Left ventricle myocardium inferior (tissue), 1 donor: Measurements from ENCODE around the gene ARL5A. TPM values are rescaled to one million over a fixed set of nuclear protein-coding genes. Genes with fewer than 3 reads are reported as not detected.

ENCODE experiments used
- DNase-seq: peaks from one replicate; pipeline ENCODE4 v3.0.0-alpha.2; 2020
- H3K27ac ChIP-seq: fragments of 200-600 bp; replicated peaks from 2 replicates; pipeline ENCODE4 v1.8.0; 2021
- H3K27me3 ChIP-seq: fragments of 200-600 bp; 2 replicates; pipeline ENCODE4 v1.8.0; 2021; ENCODE audit warnings: low read depth
- H3K36me3 ChIP-seq: fragments of 200-600 bp; 2 replicates; pipeline ENCODE4 v1.8.0; 2021
- H3K4me1 ChIP-seq: fragments of 200-600 bp; 2 replicates; pipeline ENCODE4 v1.8.0; 2021
- H3K4me3 ChIP-seq: fragments of 200-600 bp; 2 replicates; pipeline ENCODE4 v1.8.0; 2021; ENCODE audit warnings: mild to moderate bottlenecking, moderate library complexity
- H3K9me3 ChIP-seq: fragments of 200-600 bp; replicated peaks from 2 replicates; pipeline ENCODE4 v1.8.0; 2021
- CTCF ChIP-seq: fragments of 200-600 bp; IDR thresholded peaks from 2 replicates; pipeline ENCODE4 v1.8.0; 2021; ENCODE audit warnings: antibody characterized with exemption, mild to moderate bottlenecking, borderline replicate concordance
- intact Hi-C: fragments of 100-400 bp; cut with micrococcal nuclease; formaldehyde crosslinking; loops from one replicate; pipeline ENCODE4 v1.11.0; 2022
- total RNA-seq: library from RNA; stranded (reverse); fragmentation: NEBNext Ultra II Directional; extraction: Animal tissue kit (Norgen Biotek cat#: 25700); gene quantifications from one replicate; pipeline ENCODE4 v1.2.1, GENCODE V29; 2021
- donor health status: DM: no; HTN: yes; CAD: no; lungs with severe emphysema.

ARL5A gene
- total RNA-seq, 1 donor from 2014 or later: 53.9 TPM

- intact Hi-C loops: no loop called here
- TF ChIP-seq CTCF: no peak
- no peaks in the 10 kb centered on the region for H3K27me3 ChIP-seq
- no peak overlapping the region for H3K27ac ChIP-seq
- H3K4me3 ChIP-seq: no peak overlapping the region
- peaks cover 16% of the 10 kb centered on the region for H3K36me3 ChIP-seq
- DNase-seq: no peak
- peaks cover 14% of the 10 kb centered on the region for H3K4me1 ChIP-seq
- H3K9me3 ChIP-seq: peaks cover 6% of the 10 kb centered on the region
Measured at GRCh38 chr2:151793123-151793522, 35.1 kb downstream of the ARL5A start.

GRCh38 chr2:151792589-151792988 lies 35.6 kb downstream of the ARL5A start:
- no peaks in the 10 kb centered on the region for H3K27me3 ChIP-seq
- no peak for DNase-seq
- intact Hi-C loops: no loop called here

GRCh38 chr2:151791545-151791944 lies 36.7 kb downstream of the ARL5A start:
- Histone ChIP-seq H3K4me1 (peaks cover 2% of the 10 kb centered on the region), H3K9me3 (peaks cover 6% of the 10 kb centered on the region), H3K27ac (no peak overlapping the region), H3K4me3 (no peak overlapping the region), H3K36me3 (peaks cover 21% of the 10 kb centered on the region), H3K27me3 (no peaks in the 10 kb centered on the region)
- intact Hi-C loops: no loop called here
- TF ChIP-seq CTCF: no peak
- DNase-seq: no peak

More at GRCh38 chr2:151792589-151792988, 35.6 kb downstream of the ARL5A start:
- Histone ChIP-seq H3K4me3 (no peak overlapping the region), H3K36me3 (peaks cover 21% of the 10 kb centered on the region), H3K27ac (no peak overlapping the region), H3K9me3 (peaks cover 6% of the 10 kb centered on the region), H3K4me1 (peaks cover 13% of the 10 kb centered on the region)
- TF ChIP-seq CTCF: no peak

- peaks cover 18% of the 10 kb centered on the region for H3K36me3 ChIP-seq
- H3K4me1 ChIP-seq: no peaks in the 10 kb centered on the region
- peaks cover 6% of the 10 kb centered on the region for H3K9me3 ChIP-seq
- no peak overlapping the region for H3K4me3 ChIP-seq
- no peak for DNase-seq
- TF ChIP-seq CTCF: no peak
- intact Hi-C loops: no loop called here
- H3K27ac ChIP-seq: no peak overlapping the region
- no peaks in the 10 kb centered on the region for H3K27me3 ChIP-seq
Measured at GRCh38 chr2:151790689-151791088, 37.5 kb downstream of the ARL5A start.

GRCh38 chr2:151789055-151789834 lies 39.0 kb downstream of the ARL5A start:
- Histone ChIP-seq H3K4me3 (no peak overlapping the region), H3K4me1 (no peaks in the 10 kb centered on the region), H3K27ac (no peak overlapping the region), H3K36me3 (peaks cover 27% of the 10 kb centered on the region), H3K27me3 (no peaks in the 10 kb centered on the region), H3K9me3 (peaks cover 6% of the 10 kb centered on the region)
- intact Hi-C loops: no loop called here
- DNase-seq: no peak
- no peak for TF ChIP-seq CTCF
